Measurements from ENCODE around the gene CORO7.
A peak's percentile ranks its signal among the peaks of the same experiment; 100 is the strongest.

Gene CORO7

DNA sequence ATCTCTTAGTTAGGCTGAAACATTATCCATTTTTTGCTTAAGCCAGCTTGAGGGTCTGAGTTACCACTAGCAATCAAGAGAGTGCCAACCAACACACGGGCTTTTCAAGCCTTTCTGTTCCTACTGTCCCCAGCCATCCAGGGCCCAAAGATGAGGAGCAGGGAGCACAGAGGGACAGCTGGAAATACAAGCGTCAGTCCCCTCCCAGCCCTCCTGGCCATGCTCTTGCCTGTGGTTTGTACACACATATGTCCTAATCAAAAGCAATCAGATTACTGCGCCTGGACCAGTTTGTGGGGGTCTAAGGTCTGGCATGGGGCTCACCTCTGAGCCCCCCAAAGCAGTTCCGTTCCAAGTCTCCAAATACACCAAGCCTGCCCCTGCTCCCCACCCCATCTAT is 3.5 kb downstream of the CORO7 start:
- CTCF ChIA-PET, result interaction anchor here (6.5 kb wide), 1 partner anchor 9 kb away, joined by 38 read pairs; no protein-coding TSS in a partner anchor
- Mint-ChIP-seq H3K27me3 (no peaks in the 10 kb centered on the region), H3K4me1 (peaks cover 58% of the 10 kb centered on the region), H3K36me3 (peaks cover 35% of the 10 kb centered on the region), H3K4me3 (no peak overlapping the region), H3K27ac (peak overlapping the region; percentile 65), H3K9me3 (no peaks in the 10 kb centered on the region)
- DNase-seq, result no peak

DNA sequence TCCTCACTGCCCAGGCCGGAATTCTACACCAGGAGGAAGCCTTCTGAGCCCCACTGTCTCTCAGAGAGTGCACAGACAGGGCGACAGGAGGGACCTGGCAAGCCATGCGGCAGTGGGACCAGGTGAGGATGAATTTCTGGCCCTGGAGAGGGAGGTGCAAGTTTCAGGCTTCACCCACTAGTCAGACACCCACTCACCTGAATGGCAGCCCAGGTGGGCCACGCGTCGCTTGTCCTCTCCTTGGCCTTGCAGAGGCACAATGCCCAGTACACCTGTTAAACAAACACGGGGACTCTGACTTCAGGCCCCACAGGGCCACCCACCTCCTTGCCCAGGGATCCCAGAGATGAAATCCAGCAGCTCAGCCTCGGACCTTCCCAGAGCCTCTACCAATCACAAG is 4.2 kb downstream of the CORO7 start:
- no peak for DNase-seq
- H3K27me3 Mint-ChIP-seq, result no peaks in the 10 kb centered on the region
- H3K36me3 Mint-ChIP-seq, result peaks cover 35% of the 10 kb centered on the region
- peak overlapping the region; percentile 64 for H3K27ac Mint-ChIP-seq
- H3K9me3 Mint-ChIP-seq, result no peaks in the 10 kb centered on the region
- CTCF ChIA-PET, result interaction anchor here (6.5 kb wide), 1 partner anchor 8 kb away, joined by 38 read pairs; no protein-coding TSS in a partner anchor
- peaks cover 54% of the 10 kb centered on the region for H3K4me1 Mint-ChIP-seq
- no peak overlapping the region for H3K4me3 Mint-ChIP-seq

DNA sequence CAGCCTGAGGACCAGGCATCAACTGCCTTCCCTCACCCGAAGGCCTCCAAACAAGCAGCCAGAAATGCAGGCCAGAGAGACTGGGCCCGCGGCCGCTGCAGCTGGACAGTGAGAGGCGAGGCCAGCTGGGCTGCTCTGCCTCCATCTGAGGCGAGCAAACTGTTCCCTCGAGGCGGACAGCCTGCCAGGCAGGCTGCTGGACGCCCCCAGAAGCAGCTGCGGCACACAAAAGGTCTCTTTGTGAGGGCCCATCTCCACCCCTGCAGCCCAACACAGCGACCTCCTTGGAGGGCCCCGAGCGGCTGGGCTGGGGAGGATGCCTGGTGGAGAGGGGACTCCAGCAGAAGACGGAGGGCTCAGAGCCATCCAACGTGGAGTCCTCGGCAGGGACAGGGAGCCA is 4.7 kb downstream of the CORO7 start:
- no peaks in the 10 kb centered on the region for H3K9me3 Mint-ChIP-seq
- H3K36me3 Mint-ChIP-seq, result peaks cover 37% of the 10 kb centered on the region
- CTCF ChIA-PET, result interaction anchor here (6.5 kb wide), 1 partner anchor 8 kb away, joined by 38 read pairs; no protein-coding TSS in a partner anchor
- peaks cover 50% of the 10 kb centered on the region for H3K4me1 Mint-ChIP-seq
- no peak overlapping the region for H3K4me3 Mint-ChIP-seq
- DNase-seq, result no peak
- no peaks in the 10 kb centered on the region for H3K27me3 Mint-ChIP-seq
- no peak overlapping the region for H3K27ac Mint-ChIP-seq

DNA sequence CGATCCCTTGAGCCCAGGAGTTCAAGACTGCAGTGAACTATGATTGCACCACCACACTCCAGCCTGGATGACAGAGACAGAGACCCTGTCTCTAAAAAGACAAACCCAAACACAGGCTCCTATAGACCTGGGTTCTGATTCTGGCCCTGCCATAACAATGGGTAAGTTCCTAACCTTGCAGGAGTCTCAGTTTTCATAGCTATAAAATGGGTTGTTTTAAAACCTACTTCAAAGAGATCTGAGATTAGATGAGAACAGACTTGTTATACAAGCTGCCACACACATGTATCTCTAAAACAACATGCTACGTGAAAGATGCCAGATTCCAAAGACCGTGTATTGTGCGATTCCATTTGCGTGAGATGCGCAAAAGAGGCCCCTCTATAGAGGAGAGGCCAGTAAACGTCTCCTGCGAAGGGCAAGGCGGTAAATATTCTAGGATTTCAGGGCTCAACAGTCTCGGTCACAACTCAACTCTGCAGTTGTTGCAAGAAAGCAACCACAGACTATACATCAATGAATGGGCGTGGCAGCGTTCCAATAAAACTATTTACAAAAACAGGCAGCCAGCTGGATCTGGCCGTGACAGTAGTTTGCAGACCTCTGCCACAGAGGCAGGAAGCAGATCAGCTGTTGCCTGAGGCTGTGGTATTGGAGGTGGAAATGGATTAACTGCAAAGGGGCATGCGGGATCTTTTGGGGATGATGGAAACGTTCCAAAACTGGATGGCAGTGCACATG is 5.9 kb downstream of the CORO7 start:
- CTCF ChIA-PET, result interaction anchor here (0.7 to 1.6 kb wide), 2 partner anchors 10 to 175 kb away, joined by 3 to 6 read pairs; no protein-coding TSS in a partner anchor
- no peaks in the 10 kb centered on the region for H3K9me3 Mint-ChIP-seq
- no peak for DNase-seq
- H3K4me1 Mint-ChIP-seq, result peaks cover 49% of the 10 kb centered on the region
- H3K36me3 Mint-ChIP-seq, result peaks cover 43% of the 10 kb centered on the region
- no peak overlapping the region for H3K4me3 Mint-ChIP-seq
- no peaks in the 10 kb centered on the region for H3K27me3 Mint-ChIP-seq
- H3K27ac Mint-ChIP-seq, result peak overlapping the region; percentile 40

DNA sequence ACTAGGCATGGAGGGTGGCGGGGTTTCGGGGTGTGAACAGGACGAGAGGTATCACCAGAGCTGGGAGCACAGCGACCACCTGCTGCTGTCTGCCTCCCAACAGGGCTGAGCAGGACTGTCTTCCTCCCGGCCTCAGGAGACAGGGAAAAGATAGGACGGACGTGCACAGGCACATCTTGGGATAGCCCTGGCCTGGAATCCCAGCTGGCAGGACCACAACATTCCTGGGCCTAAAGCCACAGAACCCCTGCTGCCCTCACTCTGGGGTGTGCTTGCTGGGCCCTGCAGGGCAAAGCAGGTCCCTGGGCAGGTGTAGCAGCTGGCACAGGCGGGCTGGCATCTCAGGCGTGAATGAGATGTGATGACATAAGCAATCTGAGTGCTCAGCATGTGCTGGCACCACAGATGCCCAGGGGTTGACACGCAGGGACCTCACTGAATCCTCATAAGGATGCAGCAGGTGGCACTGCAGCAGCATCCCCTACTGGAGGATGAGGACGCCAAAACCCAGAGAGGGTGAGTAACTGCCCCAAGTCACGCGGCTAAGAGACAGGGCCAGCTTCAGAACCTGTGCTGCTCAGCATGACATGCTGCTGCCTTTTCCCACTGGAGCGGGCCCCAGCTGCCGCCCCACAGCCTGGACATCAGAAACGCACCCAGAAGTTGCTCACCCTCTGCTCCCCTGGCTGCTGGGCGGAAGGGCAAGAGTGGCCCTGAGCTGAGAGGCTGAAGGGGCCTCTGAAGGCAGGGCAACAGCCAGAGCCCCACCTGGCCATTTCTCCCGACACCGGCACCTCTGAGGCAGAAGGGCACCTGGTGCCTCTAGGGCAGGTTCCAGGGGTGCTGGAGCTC is 7.1 kb downstream of the CORO7 start:
- Mint-ChIP-seq H3K27me3 (no peaks in the 10 kb centered on the region), H3K4me1 (peaks cover 42% of the 10 kb centered on the region), H3K4me3 (no peak overlapping the region), H3K36me3 (peaks cover 44% of the 10 kb centered on the region), H3K27ac (no peak overlapping the region), H3K9me3 (no peaks in the 10 kb centered on the region)
- CTCF ChIA-PET, result interaction anchor here (0.7 to 1.6 kb wide), 2 partner anchors 9 to 176 kb away, joined by 3 to 6 read pairs; no protein-coding TSS in a partner anchor
- no peak for DNase-seq

DNA sequence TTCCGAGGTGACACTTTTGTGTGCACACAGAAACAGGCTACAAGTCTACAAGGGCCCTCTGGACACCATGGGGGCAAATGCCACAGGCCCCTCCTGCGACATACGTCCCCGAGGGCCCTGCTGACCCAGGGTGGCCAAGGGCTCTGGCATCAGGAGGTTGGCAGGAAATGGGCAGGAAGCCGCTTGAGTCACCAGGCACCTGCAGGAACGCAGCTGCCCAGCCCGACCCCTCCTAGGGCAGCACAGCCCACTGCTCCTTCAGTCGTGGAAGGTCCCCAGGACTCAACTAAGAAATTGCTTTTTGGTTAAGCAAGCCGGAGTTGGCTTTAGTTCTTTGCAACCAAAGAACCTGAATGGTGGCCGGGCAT is 8.1 kb downstream of the CORO7 start:
- peaks cover 45% of the 10 kb centered on the region for H3K36me3 Mint-ChIP-seq
- DNase-seq, result no peak
- no peaks in the 10 kb centered on the region for H3K27me3 Mint-ChIP-seq
- H3K27ac Mint-ChIP-seq, result no peak overlapping the region
- H3K4me3 Mint-ChIP-seq, result no peak overlapping the region
- no peaks in the 10 kb centered on the region for H3K9me3 Mint-ChIP-seq
- peaks cover 34% of the 10 kb centered on the region for H3K4me1 Mint-ChIP-seq
- CTCF ChIA-PET, result no interaction called here

DNA sequence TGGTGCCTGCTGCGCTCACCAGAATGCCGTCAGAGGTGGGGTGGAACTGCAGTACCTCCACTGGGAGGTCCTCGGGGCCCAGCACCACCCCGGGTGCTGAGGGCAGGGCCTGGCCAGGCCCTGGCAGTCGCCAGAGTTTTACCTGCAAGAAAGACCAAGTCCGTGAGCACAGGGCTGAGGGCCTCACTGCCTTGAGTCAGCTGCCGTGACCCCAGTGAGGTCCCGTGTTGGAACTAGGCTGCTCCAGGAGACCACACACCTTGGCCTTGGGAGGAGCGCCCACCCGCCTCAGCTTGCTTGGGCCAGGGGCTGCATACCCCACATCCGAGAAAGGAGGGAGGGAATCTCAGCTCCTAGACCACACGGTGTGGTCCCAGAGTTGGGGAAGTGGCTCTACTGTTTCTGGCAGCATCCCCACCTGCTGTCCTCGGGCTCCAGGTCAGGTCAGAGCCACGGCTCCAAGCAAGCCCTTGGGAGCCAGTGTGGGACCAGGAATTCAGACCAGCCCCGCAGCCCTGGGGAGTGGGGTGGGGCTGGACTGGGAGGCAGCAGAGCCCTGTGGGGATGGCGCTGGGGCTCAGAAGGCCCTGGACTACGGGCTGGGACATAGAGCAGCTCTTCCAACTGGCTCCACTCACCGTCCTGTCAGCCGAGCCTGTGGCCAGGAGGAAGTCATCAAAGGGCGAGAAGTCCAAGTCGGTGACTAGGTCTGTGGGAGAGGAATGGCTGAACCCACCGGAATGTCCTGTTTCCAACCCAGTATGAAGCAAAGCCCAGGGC is 8.7 kb downstream of the CORO7 start:
- DNase-seq, result no peak
- Mint-ChIP-seq H3K27me3 (no peaks in the 10 kb centered on the region), H3K9me3 (no peaks in the 10 kb centered on the region), H3K27ac (no peak overlapping the region), H3K36me3 (peaks cover 41% of the 10 kb centered on the region), H3K4me3 (no peak overlapping the region), H3K4me1 (peaks cover 28% of the 10 kb centered on the region)
- CTCF ChIA-PET, result no interaction called here

DNA sequence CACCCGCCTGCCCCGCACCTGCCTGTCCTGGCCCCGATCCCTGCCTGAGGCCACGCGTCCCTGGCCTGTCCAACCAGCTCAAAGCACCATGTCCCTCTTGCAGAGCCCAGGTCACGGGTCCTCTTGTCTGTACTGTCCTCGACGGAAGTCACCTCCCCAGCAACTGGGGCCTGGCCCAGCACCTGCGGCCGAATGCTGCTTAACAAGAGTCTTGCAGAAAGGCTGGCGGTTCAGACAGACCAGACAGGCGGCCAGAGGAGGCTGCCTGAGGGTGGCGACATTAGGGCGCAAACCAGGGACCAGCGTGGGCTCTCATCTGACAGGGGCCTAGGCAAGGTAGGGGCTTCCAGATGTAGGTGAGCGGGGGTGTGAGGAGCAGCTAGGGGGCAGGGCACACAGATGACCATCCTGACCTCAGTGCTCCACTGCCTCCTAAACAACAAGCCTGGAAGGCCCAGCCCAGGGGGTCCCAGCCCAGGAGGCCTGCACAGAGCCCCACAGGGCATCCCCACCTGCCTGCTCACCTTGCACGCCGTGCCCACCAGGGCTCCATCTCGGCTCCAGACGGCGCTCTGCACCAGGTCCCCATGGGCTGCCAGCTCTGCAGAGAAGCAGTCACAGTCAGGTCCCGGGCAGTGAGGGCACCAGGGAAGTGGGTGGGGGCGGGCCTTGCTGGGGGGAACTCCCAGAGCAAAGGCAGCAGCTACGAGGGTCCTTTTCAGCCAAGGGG is 11.3 kb downstream of the CORO7 start:
- H3K4me1 Mint-ChIP-seq, result peaks cover 10% of the 10 kb centered on the region
- peak overlapping the region; percentile 24 for H3K27ac Mint-ChIP-seq
- no peaks in the 10 kb centered on the region for H3K27me3 Mint-ChIP-seq
- CTCF ChIA-PET, result interaction anchor here (0.6 to 4.8 kb wide), 6 partner anchors 9 to 211 kb away, joined by 3 to 38 read pairs (median 6); partner anchors contain the start of gene CORO7
- no peak for DNase-seq
- H3K36me3 Mint-ChIP-seq, result peaks cover 37% of the 10 kb centered on the region
- H3K4me3 Mint-ChIP-seq, result no peak overlapping the region
- H3K9me3 Mint-ChIP-seq, result no peaks in the 10 kb centered on the region

DNA sequence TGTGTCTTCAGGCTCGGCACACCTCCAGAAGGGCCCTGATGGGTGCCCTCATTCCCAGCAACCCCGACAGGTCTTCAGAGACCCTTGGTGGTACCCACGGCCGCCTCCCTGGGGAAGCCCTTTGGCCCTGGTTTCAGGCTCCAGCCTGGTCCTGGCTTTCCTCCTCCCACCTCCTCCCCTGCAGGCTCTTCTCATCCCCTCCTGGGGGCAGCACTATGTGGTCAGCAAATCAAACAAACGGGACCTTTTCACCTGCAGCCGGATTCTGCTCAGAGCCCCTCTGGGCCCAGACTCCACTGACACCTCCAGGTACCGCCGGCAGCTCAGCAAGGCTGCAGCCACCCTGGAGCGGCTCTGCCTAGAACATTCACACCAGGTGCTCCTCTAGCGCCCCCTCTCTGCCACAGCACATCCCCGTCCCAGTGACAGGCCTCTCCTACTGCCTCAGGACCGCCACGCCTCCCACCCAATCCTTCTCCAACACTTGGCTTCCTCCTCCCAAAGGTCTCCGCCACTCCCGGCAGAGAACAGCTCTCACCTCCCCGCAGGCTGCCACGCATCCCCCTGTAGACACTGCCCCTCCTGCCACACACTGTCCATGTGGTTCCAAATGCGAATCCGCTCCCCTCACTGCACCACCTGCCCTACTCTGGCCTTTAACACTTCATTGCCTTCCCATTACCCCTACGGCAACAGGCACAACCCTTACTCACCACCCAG is 12.0 kb downstream of the CORO7 start:
- Mint-ChIP-seq H3K27ac (peak overlapping the region; percentile 29), H3K27me3 (no peaks in the 10 kb centered on the region), H3K4me1 (peaks cover 8% of the 10 kb centered on the region), H3K36me3 (peaks cover 42% of the 10 kb centered on the region), H3K4me3 (no peak overlapping the region), H3K9me3 (no peaks in the 10 kb centered on the region)
- CTCF ChIA-PET, result interaction anchor here (0.6 to 4.8 kb wide), 13 partner anchors 9 to 212 kb away, joined by 3 to 38 read pairs (median 4); partner anchors contain the start of genes CORO7 and HMOX2
- DNase-seq, result peak; percentile 66

DNA sequence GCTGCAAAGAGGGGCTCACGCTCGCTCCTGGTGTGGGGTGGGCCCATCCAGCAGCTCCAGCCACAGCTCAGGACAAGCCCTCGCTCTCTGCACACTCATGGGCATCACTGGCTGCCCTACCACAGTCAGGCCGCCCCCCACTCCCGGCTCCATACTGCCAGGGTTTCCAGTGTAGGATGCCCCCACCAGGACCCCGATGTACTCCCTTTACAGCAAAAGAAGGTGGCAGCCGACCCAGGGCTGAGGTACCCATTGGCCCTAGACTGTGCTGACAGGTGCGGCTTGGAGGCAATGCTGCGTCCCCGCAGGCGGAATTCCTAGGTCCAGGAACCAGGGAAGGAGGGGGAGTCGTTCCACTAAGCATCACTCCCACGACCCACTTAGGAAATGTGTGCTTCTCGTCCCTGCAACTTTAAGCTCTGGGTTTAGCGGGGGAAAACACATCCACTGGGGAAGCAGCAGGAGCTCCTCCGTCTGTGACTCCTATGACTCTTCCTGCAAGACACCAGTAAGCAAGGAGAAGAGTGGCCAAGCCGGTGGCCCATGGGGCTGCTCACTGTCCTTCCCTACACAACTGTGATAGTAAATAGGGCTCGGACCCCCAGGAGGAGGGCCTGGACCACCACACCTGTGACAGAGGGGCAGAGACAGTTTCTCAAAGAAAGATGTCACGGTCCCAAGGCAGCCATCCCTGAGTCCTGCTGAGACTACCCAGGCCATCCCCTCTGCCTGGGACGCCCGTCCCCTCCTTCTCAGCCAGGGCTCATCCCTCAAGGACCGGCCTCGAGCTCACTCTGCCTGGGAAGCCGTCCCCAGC is 13.1 kb downstream of the CORO7 start:
- peaks cover 8% of the 10 kb centered on the region for H3K4me1 Mint-ChIP-seq
- no peaks in the 10 kb centered on the region for H3K9me3 Mint-ChIP-seq
- H3K36me3 Mint-ChIP-seq, result peaks cover 48% of the 10 kb centered on the region
- H3K27ac Mint-ChIP-seq, result peak overlapping the region; percentile 45
- no peaks in the 10 kb centered on the region for H3K27me3 Mint-ChIP-seq
- no peak for DNase-seq
- CTCF ChIA-PET, result interaction anchor here (0.6 to 4.8 kb wide), 30 partner anchors 8 to 367 kb away, joined by 3 to 38 read pairs (median 4); partner anchors contain the start of genes CORO7, HMOX2 and PAM16
- H3K4me3 Mint-ChIP-seq, result no peak overlapping the region

DNA sequence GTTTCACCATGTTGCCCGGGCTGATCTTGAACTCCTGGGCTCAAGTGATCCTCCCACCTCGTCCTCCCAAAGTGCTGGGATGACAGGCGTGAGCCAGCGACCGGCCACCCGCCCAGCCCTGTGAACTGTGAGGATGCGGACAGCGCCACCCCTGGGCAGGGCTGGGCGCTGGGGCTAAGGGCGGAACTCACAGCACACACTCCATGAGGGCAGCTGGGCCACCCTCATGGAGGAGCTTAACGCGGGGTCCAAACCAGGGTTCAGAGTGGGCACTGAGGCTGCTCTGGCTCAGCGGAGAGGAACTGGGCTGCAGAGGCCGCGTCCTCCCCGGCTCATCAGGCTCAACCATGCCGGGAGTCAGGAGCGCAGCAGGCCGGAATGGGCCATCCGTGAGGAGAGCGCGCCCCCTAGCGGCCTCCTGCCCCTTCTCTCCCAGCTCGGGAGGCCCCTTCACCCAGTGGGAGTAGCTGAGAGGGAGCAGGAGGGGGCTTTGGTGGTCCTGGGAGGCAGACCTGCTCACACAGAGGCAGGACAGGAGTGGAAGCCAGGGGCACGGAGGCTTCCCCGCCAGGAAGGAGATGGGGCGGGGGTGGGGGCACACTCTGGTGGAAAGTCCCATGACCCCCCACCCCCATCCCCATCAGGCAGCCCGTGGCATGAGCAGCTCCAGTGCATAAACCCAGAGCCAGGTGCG is 13.8 kb downstream of the CORO7 start:
- H3K9me3 Mint-ChIP-seq, result no peaks in the 10 kb centered on the region
- no peak overlapping the region for H3K4me3 Mint-ChIP-seq
- CTCF ChIA-PET, result interaction anchor here (0.6 to 4.8 kb wide), 27 partner anchors 7 to 599 kb away, joined by 3 to 38 read pairs (median 4); partner anchors contain the start of genes CORO7, HMOX2 and PAM16
- no peaks in the 10 kb centered on the region for H3K27me3 Mint-ChIP-seq
- peak; percentile 76 for DNase-seq
- peaks cover 8% of the 10 kb centered on the region for H3K4me1 Mint-ChIP-seq
- peaks cover 44% of the 10 kb centered on the region for H3K36me3 Mint-ChIP-seq
- H3K27ac Mint-ChIP-seq, result no peak overlapping the region

DNA sequence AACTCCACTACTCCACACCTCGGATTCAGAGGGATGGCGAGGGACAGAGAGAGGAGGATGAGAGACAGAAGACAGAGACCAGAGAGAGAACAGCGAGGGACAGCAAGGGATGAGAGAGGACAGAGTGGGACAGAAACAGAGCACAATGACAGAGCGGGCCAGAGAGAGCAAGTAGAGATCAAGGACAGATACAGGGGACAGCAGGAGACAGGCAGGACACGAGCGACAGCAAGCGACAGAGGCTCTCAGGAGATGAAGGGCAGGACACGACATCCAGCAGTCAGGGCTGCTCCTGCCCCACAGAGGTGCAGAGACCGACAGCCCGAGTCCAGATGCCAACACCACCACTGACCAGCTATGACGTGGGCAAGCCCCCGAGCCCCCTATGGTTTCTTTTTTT is 14.9 kb downstream of the CORO7 start:
- no peak for DNase-seq
- Mint-ChIP-seq H3K4me3 (no peak overlapping the region), H3K27ac (no peak overlapping the region), H3K4me1 (peaks cover 8% of the 10 kb centered on the region), H3K36me3 (peaks cover 45% of the 10 kb centered on the region), H3K27me3 (no peaks in the 10 kb centered on the region), H3K9me3 (no peaks in the 10 kb centered on the region)
- CTCF ChIA-PET, result interaction anchor here (0.6 to 4.8 kb wide), 7 partner anchors 8 to 554 kb away, joined by 3 to 38 read pairs (median 7); partner anchors contain the start of gene CORO7

Measured in activated naive CD4-positive, alpha-beta T cell treated with anti-CD3 and anti-CD28 coated beads, Interleukin-2, amount 10 ng/mL, durations not matched to agents 7 days and 5 days (primary cell).